ENCODE data around the gene TMUB2. TPM values are rescaled to one million over a fixed set of nuclear protein-coding genes. Genes with fewer than 3 reads are reported as not detected.
"Not testable (repeated sequence)": the region's sequence is repeated elsewhere in the genome, so short reads cannot be mapped to it uniquely, and the experiment has no call there.

Gene TMUB2
- polyA plus RNA-seq, 1 donor: 46.8 TPM

DNA sequence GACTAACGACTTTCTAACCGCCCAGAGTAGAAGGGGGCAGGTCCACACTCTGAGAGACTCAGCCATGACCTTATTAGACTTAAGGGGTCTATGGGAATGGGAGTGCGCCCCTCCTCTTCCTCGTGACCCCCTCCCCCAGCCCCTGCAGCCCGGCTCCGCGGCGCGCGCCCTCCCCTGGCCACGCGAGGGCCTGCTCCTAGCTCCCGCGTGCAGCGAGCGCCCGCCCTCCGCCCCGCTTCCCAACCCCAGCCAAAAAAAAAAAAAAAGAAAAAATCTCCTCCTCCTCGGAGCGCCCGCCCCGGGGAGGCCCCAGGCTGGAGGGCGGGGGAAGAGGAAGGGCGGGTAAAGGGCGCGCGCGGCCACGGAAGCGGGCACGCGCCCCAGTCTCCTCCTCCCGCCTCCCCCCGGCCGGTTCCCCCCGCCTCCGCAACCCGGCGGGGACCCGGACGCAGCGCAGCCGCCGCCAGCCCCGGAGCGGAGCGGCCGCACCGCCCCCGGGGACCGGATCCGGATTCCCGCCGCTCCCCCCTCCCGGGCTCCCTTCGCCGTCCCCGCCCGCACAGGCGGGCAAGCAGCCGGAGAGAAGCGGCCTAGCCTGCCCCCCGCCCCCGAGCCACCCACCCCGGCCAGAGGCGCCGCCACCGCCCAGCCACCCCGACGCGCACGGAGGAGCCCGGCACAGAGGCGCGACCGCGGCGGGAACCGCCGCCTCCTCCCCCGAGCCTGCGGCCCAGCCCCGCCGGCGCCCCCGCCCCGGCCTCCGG, 31.8 kb downstream of the TMUB2 start:
- peak; percentile 90 for DNase-seq

DNA sequence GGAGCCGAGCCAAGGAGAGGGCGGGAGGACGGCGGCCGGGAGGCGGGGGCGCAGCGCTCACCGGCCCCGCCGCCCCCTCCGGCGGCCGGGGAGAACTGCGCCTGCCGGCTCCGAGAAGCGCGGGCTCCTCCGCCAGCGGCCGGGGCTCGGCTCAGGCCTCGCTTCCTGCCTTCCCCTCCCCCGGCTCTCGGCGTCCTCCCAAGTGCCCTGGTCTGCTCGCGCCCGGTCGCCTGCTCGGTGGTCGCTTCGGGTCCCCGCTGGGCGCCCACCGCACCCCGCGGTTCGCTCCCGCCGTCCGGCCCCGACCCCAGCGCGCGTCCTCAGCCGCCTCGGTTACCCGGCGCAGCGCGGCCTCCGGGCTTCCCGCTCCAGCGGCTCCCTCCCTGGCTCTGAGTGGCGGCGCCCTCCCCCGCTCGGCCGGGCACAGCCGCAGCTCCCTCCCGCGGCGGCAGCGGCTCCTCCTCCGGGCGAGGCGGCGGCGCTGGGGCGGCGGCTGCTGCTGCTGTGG, 32.4 kb downstream of the TMUB2 start:
- peak; percentile 50 for DNase-seq

DNA sequence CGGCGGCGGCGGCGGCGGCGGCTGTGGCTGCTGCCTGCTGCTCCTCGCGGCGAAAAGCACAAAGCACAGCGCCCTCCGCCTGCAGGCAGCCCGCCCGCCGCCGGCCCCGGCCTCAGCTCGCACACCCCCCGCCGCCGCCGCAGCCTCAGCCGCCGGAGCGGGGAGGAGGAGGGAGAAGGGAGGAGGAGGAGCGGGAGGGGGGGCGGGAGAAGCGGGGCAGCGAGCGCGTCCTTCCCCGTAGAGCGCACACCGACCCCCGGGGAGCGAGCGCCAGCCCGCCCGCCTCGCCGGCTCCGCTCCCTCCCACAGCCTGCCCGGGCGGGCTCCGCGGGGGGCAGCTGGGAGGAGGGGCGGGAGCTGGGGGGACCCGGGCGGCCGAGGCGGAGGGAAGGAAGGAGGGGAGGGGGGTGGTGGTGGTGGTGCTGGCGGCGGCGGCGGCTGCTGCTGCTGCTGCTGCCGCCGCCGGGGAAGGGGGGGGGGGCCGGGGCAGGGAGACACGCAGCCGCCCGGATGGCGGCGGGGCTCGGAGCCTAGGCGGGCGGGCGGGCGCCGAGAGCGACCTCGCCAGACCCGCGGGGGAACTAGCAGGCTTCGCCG, 32.9 kb downstream of the TMUB2 start, which contains the start of gene UBTF:
Gene UBTF (minus strand): TSS at position 60 of the 597 bp plus-strand sequence. CDS start 1,446 bp downstream, outside the sequence.
- DNase-seq: peak; percentile 74

DNA sequence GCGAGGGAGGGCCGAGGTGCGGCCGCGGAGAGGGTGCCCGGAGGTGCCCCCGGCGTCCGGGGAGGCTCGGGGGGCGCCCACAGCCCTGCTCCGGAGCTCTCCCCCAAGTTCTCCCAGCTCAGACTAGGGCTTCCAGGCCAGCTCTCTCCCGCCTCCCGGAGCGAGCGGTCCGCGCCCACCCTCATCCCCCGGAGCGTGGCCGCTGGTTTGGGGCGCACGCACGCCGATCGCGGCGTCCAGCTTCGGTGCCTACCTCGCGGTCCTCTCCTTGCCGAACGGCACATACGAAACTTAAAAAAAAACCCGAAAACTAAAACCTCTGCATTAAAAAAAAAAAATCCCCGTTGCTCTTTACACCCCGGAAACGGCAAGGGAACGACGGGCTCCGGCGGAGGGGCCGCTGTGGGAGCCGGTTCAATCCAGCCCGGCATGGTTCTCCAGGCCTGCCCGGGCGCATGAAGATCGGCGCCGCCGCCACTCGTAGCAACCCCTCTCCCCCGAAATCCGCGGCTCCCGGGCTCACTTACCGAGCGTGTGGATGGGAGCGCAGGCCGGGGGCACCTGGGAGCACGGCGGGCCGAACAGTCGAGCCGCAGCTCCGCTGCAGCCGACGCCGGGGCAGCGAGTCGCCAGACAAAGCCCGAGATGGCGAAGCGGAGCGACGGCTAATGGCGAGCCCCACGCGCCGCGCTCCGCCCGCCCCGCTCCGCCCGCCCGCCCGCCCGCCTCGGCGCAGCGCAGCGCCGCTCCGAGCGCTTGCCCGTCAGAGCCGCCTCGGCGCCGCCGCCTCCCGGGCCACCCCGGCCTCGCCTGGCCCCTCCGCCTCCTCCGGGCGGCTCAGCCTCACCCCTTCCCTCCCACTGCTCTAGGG, 33.7 kb downstream of the TMUB2 start:
- DNase-seq: peak; percentile 43

DNA sequence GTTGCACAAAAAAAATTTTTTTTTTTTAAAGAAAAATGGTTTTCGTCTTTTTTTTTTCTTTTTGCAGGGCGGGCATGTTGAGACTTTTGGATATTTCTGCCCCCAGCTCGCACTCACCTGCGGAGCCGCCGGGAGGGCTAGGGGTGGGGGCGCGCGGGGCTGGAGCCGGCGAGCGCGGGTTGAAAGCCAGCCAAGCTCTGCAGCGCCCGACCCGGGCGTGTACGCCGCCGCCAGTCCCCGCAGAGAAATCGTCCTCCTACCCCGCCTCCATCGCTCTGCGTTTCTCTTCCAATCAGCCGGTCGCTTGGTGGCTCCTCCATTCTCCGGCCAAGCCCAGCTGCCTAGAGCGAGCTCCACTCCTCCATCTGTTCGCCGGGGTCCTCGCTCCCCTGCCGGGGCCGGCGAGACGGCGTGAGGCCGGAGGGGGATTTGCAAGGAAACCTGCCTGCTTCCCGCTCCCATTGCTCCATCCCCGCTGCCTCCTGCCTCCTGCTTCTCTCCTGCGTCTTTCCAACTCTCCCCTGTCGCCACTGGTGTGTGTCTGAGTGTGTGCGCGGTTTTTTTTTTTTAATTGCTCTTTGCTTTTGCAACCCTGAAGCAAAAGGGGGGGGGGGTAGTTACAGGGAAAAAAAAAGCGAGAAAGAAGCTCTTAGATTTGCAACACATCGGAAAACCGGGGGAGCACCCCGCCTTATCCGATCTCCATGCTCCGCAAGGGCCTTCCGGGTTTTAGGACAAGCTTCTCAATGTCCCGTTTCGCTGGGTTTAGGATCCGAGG, 34.5 kb downstream of the TMUB2 start:
- peak; percentile 71 for DNase-seq

DNA sequence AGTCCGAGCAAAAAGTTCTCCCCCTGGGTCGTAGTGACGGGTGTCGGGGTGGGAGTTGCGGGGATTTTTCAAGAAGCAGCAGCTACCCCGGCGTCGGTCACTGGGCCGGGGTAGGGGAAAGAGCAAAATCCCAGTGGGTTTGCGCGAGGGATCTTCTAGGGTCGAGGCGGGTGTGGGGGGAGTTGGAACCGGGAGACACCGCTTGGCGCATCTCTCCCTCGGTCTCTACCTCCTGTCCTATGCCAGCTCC, 35.0 kb downstream of the TMUB2 start:
- no peak for DNase-seq

DNA sequence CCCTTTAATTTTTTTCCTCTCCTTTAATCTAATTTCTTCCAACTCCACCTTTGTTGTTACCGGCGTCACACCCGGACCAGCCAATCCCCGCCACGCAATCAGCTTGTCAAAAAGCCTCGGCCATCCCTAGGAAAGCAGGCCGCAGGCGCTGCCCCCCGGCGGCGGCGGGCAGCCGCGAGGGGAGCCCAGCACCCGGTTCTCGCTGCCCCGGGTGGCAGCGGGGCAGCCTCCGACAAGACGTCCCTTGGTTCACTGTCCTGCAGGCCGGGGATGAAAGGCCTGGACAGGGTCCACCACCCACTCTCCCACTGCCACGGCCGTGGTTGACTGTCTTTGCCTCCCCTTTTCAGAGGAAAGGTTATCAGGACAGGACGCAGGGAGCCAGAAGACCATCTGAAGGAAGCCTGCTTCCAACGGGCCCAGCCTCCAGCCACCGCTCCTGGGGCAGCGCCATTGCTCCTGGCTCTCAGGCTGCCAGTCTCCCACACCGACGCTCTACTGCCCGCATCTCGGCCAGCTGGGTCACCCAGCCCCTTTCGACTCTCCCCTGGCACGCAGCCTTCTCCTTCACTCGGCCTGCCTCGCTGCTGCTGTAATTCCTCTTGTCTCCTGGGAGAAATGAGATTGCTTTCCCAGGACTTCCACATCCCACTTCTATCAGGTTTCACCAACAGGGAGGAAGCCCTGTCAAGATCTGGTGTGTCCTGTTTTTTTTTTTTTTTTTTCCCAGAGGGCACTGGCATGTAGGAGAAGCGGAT, 35.5 kb downstream of the TMUB2 start:
- DNase-seq: peak; percentile 76

DNA sequence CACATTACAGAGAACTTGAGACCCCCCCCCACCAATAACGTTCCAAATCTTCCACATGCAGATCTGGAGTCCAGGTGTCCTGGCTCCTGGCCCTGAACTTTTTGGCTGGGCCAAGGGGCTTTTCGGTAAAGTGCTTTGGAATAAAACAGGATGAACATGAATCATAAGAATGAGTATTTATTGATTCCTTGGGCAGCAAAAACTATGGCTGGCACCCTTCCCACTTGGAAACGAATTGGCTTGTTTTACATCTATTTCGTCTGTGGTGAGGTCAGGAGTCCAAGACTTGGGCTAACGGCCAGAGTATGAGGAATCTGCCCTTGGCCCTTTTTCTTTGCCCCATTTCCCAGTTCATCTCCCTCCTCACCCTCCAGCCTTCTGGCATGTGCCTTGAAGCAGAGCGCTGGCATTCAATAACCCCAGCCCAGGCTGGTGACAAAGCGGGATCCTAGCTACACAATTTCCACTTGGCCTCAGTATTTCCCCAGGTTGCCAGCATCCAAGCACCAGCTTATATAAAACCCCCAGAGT, 36.8 kb downstream of the TMUB2 start:
- DNase-seq: no peak

DNA sequence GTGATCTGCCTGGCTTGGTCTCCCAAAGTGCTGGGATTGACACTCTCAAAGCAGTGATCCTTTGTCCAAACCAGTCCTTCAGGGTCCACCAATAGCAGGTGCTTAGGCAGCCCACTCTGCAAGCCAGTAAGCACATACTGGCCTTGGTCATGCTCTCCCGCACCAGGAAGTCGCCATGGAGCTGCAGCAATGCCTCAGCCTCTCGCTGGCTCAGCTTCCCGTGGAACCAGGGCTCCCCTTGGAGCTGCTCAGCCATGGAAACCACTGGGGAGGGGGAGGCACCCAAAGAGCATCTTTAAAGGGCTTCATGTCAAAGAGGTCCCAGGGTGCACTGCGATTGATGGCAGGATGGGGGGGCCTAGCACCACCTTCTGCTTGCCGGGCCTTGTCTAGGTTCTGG, 42.3 kb downstream of the TMUB2 start:
- no peak for DNase-seq

DNA sequence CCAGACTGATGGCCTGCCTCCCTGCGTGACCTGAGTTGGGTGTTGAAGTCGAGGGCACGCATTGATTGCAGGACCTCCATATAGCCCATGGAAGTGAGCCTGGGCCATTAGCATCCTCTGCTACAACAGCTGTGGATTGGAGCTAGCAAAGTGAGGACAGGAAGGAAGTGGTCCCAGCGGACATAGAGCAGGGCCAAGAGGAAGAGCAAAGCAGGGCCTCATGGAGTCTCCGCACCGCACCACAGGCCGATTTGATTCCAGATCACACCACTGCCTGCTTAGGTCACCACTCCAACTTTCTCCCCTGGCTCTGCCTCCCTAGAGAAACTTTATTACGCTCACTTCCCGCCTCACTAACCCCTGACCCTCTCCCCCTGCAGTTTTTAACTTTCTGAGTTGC, 43.4 kb downstream of the TMUB2 start:
- DNase-seq: no peak

DNA sequence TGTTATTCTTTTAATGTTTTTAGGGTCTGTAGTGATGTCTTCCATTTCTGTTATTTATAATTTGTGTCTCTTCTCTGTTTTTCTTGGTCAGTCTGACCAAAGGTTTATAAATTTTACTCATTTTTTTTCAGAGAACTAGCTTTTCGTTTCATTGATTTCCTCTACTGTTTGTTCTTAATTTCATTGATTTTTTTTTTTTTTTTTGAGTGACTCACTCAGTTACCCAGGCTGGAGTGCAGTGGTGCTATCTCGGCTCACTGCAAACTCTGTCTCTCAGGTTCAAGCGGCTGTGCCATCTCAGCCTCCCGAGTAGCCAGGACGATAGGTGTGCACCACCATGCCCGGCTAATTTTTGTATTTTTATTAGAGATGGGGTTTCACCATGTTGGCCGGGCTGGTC, 45.3 kb downstream of the TMUB2 start:
- no peak for DNase-seq

DNA sequence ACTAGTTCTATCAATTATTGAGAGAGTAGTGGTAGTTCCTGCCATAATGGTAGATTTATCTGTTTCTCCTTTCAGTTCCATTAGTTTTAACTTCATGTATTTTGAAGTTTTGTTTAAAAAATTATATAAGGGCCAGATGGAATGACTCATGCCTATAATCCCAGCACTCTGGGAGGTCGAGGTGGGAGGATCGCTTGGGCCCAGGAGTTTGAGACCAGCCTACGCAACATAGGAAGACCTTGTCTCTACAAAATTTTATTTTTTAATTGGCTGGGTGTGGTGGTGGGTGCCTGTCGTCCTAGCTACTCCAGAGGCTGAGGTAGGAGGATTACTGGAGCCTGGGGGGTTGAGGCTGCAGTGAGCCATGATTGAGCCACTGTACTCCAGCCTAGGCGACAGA, 46.8 kb downstream of the TMUB2 start:
- DNase-seq: no peak

DNA sequence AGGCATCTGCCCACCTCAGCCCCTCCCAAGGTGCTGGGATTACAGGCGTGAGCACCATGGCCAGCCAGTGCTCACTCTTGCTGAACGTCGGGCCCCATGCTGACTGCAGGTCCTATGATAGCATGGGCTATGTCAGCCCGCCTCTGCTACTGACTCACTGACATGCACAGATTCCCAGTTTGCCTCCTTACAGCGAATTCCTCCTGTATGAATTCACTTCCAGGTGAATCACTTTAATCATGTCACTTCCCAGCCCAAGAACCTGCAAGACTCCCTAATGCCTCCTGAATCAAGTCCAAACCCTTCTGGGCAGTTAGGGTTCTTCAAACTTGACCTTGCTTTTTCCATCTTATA, 48.8 kb downstream of the TMUB2 start:
- DNase-seq: no peak

DNA sequence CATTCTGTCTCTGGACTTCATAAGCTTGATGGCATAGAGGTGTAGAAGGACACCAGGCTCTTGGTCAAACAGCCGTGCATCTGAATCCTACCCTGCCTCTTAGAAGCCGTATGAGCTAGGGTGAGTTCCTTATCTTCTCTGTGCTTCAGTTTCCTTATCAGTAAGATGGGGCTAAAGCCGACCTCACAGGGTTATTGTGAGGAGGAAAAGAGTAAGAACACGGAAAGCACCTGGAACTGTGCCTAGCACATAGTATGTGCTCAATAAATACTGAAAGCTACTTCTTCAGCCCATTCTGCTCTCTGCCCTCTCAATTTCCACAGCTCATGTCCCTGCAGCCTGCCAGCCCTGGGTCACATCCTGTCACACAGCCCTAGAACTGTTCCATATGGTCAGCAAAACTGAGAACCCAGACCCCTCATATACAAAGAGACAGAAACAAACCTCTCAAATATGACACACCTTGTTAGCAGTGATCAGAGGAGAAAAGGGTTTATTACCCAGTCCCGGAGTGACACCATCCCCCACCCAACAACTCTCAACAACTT, 49.7 kb downstream of the TMUB2 start:
- DNase-seq: no peak

DNA sequence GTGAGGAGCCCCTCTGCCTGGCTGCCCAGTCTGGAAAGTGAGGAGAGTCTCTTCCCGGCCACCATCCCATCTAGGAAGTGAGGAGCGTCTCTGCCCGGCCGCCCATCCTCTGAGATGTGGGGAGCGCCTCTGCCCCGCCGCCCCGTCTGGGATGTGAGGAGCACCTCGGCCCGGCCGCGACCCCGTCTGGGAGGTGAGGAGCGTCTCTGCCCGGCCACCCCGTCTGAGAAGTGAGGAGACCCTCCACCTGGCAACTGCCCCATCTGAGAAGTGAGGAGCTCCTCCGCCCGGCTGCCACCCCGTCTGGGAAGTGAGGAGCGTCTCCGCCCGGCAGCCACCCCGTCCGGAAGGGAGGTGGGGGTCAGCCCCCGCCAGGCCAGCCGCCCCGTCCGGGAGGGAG, 51.1 kb downstream of the TMUB2 start:
- not testable (repeated sequence) for DNase-seq

DNA sequence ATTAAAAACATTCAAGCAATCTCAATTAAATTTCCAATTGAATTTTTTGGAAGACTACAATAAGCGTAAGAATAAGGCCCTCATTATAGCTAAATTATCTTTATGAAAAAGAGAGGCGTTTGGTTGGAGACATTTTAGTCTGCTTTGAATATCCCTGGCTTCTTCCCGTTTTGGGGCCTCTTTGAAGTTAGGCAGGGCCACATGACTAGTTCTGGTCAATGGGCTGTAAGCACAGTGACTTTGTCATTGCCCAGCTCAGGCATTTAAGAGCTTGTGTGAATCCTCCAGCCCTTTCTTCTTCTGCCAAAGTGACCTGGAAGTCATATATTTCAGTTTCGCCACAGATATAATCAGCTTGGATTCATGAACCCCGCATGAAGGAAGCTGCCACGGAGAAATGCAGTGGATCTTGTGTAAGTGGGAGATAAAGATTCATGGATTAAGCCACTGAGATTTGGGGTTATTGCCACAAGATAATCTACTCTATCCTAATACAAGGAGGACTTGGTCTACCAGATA, 54.4 kb downstream of the TMUB2 start:
- no peak for DNase-seq
